C4-2B (cell line): ENCODE data around the gene CPNE6.

Experiments
- H3K27ac ChIP-seq: fragments of 450-650 bp; 2 replicates; pipeline ENCODE4 v1.5.1; 2017
- ZFX ChIP-seq: fragments of 450-650 bp; IDR thresholded peaks from 2 replicates; pipeline ENCODE4 v1.6.1; 2017
- TF ChIP-seq, protein P1 (sequence below): fragments of 450-650 bp; conservative IDR thresholded peaks from 2 replicates; pipeline ENCODE4 v1.5.1; 2017; ENCODE audit warnings: mild to moderate bottlenecking

The CPNE6 gene

DNA sequence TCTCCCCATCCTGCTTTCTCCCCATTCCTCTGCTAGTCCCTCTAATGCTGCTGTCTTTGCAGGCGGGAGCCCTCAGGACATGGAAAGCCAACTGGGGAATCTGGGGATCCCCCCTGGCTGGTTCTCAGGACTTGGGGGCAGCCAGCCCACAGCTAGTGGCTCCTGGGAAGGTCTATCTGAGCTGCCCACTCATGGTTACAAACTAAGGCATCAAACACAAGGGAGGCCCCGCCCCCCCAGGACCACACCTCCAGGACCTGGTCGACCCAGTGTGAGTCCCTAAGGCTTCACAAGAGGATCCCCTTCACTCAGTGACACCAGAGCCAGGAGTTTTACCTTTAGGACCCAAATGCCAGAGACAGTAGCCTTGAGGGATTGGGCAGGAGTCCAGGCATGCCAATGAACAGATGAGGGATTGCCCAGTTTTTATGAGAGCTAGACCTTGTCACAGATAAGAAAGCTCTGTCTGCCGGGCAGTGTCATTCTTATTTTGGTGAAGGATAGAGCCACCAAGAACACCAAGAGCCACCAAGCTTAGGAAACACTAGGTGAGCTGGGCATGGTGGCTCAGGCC is 8.0 kb upstream of the CPNE6 start:
- no peak overlapping the region for H3K27ac ChIP-seq
- TF ChIP-seq ZFX, result no peak
- TF ChIP-seq, protein P1, sequence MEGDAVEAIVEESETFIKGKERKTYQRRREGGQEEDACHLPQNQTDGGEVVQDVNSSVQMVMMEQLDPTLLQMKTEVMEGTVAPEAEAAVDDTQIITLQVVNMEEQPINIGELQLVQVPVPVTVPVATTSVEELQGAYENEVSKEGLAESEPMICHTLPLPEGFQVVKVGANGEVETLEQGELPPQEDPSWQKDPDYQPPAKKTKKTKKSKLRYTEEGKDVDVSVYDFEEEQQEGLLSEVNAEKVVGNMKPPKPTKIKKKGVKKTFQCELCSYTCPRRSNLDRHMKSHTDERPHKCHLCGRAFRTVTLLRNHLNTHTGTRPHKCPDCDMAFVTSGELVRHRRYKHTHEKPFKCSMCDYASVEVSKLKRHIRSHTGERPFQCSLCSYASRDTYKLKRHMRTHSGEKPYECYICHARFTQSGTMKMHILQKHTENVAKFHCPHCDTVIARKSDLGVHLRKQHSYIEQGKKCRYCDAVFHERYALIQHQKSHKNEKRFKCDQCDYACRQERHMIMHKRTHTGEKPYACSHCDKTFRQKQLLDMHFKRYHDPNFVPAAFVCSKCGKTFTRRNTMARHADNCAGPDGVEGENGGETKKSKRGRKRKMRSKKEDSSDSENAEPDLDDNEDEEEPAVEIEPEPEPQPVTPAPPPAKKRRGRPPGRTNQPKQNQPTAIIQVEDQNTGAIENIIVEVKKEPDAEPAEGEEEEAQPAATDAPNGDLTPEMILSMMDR, result no peak

DNA sequence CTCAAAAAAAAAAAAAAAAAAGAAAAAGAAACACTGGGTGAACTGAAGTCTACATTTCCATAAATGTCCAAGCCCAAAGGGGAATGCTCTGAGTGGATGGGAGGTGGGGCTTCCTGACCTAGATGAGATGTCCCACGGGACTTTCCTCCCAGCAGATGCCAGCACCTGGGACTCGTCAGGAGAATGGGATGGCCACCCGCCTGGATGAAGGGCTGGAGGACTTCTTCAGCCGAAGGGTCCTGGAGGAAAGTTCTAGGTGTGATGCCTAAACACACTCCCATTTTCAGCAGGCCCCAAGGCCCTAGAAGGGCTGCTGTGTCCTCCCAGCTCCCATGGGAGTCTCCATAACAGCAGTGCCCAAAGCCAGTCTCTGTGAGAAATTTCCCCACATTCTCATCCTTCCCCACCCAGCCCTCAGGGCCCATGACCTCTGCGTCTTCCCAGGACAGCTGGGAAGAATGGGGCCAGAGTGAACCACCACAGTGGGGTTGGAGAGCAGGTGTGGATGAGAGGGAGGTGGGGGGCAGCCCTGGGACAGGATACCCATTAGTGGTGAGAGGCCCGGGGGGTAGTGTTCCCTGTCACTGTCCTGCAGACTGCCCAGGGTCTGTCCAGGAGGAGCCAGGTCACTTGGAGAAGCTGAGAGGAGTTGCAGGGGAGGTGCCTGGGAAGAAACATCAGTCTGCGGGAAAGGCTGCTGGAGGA is 7.1 kb upstream of the CPNE6 start:
- TF ChIP-seq, protein P1, result no peak
- no peak for TF ChIP-seq ZFX
- no peak overlapping the region for H3K27ac ChIP-seq

DNA sequence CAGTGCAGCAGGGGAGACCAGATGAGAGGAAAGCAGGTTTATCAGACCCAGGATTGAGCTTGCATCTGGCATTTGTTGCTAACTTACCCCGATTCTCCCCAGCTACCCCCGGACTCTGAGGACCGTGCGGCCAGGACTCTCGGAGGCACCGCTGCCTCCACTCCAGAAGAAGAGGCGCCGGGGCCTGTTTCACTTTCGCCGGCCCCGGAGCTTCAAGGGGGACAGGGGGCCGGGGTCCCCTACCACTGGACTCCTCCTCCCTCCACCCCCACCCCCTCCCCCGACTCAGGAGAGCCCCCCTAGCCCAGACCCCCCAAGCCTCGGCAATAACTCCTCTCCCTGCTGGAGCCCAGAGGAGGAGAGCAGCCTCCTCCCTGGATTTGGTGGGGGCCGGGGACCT is 6.5 kb upstream of the CPNE6 start:
- TF ChIP-seq, protein P1, result no peak
- no peak for TF ChIP-seq ZFX
- H3K27ac ChIP-seq, result no peak overlapping the region

DNA sequence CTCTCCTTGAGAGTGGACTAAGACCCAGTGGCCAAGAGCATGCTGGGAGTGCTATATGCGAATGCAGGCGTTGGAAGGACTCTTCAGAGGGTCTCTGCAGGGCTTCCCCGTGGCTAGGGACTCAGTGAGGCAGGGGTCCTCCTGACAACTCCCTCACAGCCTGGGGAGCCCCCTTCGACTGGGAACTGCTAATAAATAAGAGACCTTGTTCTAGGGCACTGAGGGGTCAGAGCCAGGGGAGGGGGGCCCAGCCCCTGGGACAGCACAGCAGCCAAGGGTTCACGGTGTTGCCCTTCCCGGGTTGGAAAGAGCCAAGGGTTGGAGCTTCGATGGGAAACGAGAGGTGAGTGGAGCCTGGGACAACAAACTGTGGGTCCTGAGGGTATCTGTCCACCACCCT is 6.0 kb upstream of the CPNE6 start:
- no peak overlapping the region for H3K27ac ChIP-seq
- TF ChIP-seq, protein P1, result no peak
- TF ChIP-seq ZFX, result no peak

DNA sequence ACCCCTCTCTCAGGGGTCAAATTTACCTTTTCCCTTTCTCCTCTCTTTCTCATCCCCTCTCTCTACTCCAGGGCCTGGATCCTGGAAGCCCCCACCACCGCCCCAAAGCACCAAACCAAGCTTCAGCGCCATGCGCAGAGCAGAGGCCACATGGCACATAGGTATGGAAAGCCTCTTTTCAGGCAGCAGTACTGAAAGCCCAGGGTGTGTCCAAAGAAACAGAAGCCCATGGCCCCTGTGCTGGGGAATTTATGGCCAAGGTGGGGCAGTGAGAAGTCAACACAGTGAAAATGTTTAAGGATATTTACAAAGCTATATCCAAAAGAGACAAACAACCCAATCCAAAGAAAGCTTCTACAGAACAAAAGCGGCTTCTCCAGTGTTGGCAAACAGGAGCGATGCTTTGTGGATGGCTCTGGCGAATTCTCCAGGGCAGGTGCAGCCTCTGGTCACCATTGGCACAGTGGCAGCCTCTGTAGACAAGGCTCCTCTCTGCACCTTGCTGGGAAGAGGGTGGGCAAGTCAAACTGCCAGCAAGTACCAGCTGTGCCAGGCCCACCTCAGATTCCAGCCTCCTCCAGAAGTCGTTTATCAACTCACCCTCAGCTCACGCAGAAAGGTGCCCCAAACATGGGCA is 4.7 kb upstream of the CPNE6 start:
- no peak overlapping the region for H3K27ac ChIP-seq
- no peak for TF ChIP-seq ZFX
- TF ChIP-seq, protein P1, result no peak

DNA sequence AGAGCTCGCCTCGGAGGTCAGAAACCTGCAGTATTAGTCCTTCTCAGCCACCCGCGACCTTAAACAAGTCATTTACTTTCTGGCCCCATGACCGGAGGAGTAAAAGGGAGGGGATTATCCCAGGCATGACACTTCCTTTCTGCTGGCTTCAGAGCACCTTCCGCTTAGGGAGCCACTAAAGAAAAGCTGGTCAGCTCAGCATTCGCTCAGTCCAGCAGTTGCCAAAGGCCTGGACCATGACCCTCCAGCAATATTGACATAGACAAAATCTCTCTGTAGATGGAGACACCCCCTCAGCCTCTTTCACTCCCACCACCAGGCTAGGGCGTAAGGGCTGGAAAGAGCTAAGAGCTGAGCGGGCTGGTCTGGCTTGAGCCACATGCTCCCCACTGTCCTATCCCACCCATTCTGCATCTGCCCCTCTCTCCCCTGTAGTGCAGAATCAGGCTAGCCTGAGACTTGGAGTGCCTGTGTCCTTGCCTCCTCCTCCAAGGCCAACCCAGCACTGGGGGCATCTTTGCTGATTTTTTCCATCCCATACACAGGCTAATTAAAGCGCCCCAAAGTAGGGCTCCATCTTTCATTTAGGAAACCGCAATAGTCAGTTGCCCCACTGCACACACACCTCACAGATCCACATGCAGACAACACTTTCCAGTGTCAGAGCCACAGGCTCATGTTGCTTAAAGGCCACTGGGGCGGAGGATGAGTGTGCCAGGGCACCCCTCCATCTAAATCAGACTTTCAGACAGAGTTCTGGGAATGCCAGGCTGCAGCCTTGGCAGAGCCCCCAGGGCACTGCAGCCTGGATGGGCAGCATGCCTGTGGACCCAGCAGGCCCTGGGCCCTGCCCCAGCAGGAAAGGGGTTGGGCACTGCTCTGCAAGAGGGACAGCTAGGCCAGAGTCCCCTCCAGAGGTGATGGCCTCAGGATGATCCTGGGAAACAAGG is 4.0 kb upstream of the CPNE6 start:
- H3K27ac ChIP-seq, result no peak overlapping the region
- TF ChIP-seq, protein P1, result no peak
- no peak for TF ChIP-seq ZFX
